ENCODE data around the gene ELN.

The ELN gene

DNA sequence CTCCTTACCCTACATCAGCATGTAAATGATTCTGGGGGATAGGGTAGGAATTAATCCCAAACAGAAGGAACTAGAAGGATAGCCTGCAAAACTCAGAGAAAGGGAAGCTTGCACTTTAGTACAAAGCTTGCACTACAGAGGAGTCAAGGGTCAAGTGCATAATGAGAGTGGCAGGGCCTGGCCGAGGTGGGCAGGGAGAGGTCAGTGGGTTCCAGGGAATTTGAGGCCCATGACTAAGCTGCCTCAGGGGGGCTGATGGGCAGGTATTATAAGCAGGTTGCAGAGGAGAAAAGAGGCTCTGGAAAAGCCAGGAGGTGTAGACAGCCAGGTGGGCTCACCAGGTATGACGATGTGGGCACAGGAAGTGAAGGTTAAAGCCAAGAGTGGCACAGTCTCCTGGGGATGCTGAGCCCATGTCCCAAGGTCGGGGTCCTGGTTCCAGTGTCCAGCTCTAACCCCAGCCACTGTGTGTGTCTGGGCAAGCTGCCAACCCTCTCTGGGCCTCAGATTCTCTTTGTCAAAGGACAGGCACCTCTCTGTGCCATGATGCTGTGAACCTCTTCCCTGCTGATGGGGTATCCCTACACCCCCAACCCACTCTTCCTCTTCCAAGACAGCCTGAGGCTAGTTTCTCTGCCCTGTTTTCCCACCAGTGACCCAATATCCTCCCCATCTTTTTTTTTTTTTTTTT, 32.0 kb upstream of the ELN start:
- H3K4me3 ChIP-seq (ENCODE audit: low read depth, low read length), result no peak overlapping the region
- DNase-seq (ENCODE audit: low read depth), result no peak
- TF ChIP-seq MYC (IDR thresholded peaks at IDR 0.05; ENCODE audit: low read depth, low read length) (no peak), POLR2A (IDR thresholded peaks at IDR 0.05; ENCODE audit: extremely low read depth, insufficient read length) (no peak)
- TF ChIP-seq, protein P1, sequence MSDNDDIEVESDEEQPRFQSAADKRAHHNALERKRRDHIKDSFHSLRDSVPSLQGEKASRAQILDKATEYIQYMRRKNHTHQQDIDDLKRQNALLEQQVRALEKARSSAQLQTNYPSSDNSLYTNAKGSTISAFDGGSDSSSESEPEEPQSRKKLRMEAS (IDR thresholded peaks at IDR 0.05; ENCODE audit: low read depth, low read length), result no peak

DNA sequence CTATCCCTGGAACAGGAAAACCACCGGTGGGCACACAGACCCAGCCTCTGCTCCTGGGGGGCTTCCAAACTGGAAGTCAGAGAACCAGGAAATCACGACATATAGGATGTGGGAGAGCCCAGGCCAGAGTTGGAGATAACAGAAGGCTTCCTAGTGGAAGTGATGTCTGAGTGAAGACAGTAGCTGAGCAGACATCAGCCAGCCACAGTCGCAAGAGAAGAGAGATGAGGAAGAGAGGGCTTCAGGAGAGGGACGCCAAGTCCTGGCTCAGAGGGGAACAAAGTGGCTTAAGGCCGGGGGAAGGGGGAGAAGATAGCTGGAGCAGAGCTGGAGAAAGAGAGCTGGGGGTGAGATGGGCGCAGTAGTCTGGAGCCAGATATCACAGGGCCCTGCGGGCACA, 30.9 kb upstream of the ELN start:
- TF ChIP-seq POLR2A (IDR thresholded peaks at IDR 0.05; ENCODE audit: extremely low read depth, insufficient read length) (no peak), MYC (IDR thresholded peaks at IDR 0.05; ENCODE audit: low read depth, low read length) (no peak)
- TF ChIP-seq, protein P1 (IDR thresholded peaks at IDR 0.05; ENCODE audit: low read depth, low read length), result no peak
- TF ChIP-seq, protein P2, sequence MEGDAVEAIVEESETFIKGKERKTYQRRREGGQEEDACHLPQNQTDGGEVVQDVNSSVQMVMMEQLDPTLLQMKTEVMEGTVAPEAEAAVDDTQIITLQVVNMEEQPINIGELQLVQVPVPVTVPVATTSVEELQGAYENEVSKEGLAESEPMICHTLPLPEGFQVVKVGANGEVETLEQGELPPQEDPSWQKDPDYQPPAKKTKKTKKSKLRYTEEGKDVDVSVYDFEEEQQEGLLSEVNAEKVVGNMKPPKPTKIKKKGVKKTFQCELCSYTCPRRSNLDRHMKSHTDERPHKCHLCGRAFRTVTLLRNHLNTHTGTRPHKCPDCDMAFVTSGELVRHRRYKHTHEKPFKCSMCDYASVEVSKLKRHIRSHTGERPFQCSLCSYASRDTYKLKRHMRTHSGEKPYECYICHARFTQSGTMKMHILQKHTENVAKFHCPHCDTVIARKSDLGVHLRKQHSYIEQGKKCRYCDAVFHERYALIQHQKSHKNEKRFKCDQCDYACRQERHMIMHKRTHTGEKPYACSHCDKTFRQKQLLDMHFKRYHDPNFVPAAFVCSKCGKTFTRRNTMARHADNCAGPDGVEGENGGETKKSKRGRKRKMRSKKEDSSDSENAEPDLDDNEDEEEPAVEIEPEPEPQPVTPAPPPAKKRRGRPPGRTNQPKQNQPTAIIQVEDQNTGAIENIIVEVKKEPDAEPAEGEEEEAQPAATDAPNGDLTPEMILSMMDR (IDR thresholded peaks at IDR 0.05; ENCODE audit: low read depth, low read length), result no peak
- DNase-seq (ENCODE audit: low read depth), result no peak
- no peak overlapping the region for H3K4me3 ChIP-seq (ENCODE audit: low read depth, low read length)

DNA sequence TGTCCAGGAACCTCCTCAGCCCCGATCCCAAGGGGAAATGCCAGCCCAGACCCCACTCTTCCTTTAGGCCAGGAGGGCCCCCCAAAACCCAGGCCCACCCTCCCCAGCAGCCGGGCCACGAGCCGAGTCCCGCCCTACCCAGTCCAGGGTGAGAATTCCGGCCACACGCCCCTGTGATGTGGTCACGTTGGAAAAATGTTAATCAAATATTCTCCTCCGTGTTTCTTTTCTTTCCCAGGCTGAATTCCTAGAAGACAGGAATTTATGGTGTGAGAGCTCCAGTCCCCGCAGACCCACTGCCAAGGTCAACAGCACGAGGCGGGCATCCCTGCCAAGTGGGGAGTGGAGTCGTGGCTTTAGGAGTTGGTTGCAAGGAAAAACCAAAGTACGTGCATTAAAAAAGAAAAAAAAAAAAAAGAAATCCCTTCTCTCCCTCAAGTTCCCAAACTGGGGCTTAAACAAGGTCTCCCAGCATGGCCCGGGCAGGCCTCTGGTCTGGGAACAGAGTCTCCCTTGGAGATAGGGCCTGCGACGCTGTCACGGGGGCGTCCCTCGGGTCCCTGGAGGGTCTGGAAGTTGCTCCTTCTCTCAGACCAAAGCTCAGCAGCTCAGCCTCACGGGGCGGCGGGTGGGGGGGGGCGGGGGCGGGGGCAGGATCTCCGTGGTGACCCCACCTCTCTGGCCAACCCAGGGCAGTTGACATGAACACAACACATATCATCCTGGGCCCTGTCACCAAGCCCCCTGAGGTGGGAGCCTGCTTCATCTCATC, 28.1 kb upstream of the ELN start:
- TF ChIP-seq MYC (IDR thresholded peaks at IDR 0.05; ENCODE audit: low read depth, low read length) (no peak), POLR2A (IDR thresholded peaks at IDR 0.05; ENCODE audit: extremely low read depth, insufficient read length) (no peak)
- TF ChIP-seq, protein P2 (IDR thresholded peaks at IDR 0.05; ENCODE audit: low read depth, low read length), result no peak
- TF ChIP-seq, protein P1 (IDR thresholded peaks at IDR 0.05; ENCODE audit: low read depth, low read length), result no peak
- DNase-seq (ENCODE audit: low read depth), result no peak
- H3K4me3 ChIP-seq (ENCODE audit: low read depth, low read length), result no peak overlapping the region

DNA sequence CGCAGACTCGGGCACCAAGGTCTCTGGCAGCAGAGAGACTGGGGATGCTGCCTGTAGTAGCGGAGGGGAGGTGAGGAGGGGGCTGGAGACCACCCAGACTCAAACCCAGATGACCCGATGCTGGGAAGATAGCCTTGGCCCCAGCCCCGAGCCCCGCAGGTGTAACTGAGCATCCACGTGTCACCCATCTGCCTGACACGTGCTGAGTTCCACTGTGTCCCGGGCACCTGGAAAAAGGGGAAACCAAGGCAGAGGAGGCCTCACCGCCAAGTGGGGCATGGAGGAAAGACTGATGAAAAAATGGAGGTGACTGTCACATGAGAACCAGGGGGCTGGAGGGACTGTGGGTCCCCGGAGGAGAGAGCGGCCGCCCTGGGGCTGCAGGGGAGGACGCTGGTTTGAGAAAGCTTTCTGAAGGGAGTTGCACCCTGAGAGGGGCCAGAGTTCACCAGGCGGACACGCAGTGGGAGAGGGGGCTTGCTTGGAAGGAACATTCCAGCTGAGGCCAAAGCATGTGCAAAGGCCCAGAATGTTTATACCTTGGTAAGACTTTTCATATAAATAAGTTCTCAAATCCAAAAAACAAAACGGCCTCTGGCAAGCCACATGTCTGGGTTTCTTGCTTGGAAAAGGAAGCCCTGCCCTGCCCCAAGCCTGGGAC, 27.4 kb upstream of the ELN start:
- no peak overlapping the region for H3K4me3 ChIP-seq (ENCODE audit: low read depth, low read length)
- TF ChIP-seq, protein P1 (IDR thresholded peaks at IDR 0.05; ENCODE audit: low read depth, low read length), result no peak
- TF ChIP-seq, protein P2 (IDR thresholded peaks at IDR 0.05; ENCODE audit: low read depth, low read length), result no peak
- TF ChIP-seq POLR2A (IDR thresholded peaks at IDR 0.05; ENCODE audit: extremely low read depth, insufficient read length), result no peak
- no peak for TF ChIP-seq MYC (IDR thresholded peaks at IDR 0.05; ENCODE audit: low read depth, low read length)
- no peak for DNase-seq (ENCODE audit: low read depth)

DNA sequence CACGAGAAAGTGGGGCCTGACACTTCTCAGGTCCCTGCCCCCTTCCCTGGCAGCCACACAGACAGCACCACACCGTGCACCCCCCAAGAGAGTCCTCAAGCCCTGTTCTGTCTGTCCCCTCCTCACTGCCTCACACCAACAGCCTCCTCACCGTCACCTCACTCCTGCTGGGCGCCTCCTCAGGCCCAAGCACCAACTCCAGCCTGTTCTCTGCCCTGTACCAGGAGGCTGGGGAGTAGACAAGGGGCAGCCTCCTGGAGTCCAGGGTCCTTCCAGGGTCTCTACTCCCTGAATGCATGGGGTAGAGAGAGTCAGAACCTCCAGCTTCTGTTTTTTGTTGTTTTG, 26.9 kb upstream of the ELN start:
- H3K4me3 ChIP-seq (ENCODE audit: low read depth, low read length), result no peak overlapping the region
- DNase-seq (ENCODE audit: low read depth), result no peak
- TF ChIP-seq MYC (IDR thresholded peaks at IDR 0.05; ENCODE audit: low read depth, low read length) (no peak), POLR2A (IDR thresholded peaks at IDR 0.05; ENCODE audit: extremely low read depth, insufficient read length) (no peak)
- TF ChIP-seq, protein P2 (IDR thresholded peaks at IDR 0.05; ENCODE audit: low read depth, low read length), result no peak
- TF ChIP-seq, protein P1 (IDR thresholded peaks at IDR 0.05; ENCODE audit: low read depth, low read length), result no peak
